Measurements from ENCODE around the gene CD101.

Gene CD101

DNA sequence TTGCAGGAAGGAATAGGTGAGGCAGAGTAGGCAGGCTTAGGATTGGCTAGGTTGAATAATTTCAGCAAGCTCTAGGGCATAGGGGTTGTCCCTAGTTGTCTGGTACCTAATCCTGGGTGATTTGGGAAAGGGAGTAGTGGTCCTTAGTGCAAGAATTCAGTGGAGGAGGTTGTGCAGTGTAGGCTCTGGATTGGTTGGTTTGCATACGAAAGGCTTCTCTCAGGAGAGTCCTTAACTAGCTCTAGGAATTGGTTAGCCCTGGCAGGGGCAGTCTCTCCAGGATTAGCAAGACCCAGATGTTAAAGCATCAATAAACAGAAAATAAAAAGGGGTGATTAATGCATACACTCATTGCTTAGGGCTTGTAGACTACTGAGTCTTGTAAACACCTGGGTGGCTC, 9.6 kb upstream of the CD101 start:
- no peak overlapping the region for H3K4me3 ChIP-seq
- H3K36me3 ChIP-seq: no peaks in the 10 kb centered on the region
- no peaks in the 10 kb centered on the region for H3K4me1 ChIP-seq
- H3K27me3 ChIP-seq: no peaks in the 10 kb centered on the region
- no peak overlapping the region for H3K27ac ChIP-seq
- no peak for DNase-seq
- no peaks in the 10 kb centered on the region for H3K9me3 ChIP-seq
- intact Hi-C loops (cut with DNase I; ENCODE audit: low total_unique reads): no loop called here
- TF ChIP-seq, protein P1, sequence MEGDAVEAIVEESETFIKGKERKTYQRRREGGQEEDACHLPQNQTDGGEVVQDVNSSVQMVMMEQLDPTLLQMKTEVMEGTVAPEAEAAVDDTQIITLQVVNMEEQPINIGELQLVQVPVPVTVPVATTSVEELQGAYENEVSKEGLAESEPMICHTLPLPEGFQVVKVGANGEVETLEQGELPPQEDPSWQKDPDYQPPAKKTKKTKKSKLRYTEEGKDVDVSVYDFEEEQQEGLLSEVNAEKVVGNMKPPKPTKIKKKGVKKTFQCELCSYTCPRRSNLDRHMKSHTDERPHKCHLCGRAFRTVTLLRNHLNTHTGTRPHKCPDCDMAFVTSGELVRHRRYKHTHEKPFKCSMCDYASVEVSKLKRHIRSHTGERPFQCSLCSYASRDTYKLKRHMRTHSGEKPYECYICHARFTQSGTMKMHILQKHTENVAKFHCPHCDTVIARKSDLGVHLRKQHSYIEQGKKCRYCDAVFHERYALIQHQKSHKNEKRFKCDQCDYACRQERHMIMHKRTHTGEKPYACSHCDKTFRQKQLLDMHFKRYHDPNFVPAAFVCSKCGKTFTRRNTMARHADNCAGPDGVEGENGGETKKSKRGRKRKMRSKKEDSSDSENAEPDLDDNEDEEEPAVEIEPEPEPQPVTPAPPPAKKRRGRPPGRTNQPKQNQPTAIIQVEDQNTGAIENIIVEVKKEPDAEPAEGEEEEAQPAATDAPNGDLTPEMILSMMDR (IDR thresholded peaks at IDR 0.05): no peak

DNA sequence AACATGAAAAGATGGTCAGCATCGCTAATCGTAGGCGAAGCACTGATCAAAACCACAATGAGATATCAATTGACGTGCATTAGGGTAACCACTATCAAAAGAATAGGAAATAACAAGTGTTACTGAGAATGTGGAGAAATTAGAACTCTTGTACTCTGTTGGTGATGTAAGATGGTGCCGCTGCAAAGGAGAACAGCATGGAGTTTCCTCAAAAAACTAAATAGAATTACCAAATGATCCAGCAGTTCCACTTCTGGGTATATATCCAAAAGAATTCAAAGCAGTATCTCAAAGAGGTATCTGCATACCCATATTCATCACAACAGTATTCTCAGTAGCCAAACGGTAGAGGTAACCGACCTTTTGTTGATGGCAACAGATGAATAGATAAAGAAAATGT, 8.3 kb upstream of the CD101 start:
- no peak for DNase-seq
- Histone ChIP-seq H3K9me3 (no peaks in the 10 kb centered on the region), H3K4me1 (no peaks in the 10 kb centered on the region), H3K4me3 (no peak overlapping the region), H3K36me3 (no peaks in the 10 kb centered on the region), H3K27ac (no peak overlapping the region), H3K27me3 (no peaks in the 10 kb centered on the region)
- TF ChIP-seq, protein P1 (IDR thresholded peaks at IDR 0.05): no peak
- intact Hi-C loops (cut with DNase I; ENCODE audit: low total_unique reads): no loop called here

DNA sequence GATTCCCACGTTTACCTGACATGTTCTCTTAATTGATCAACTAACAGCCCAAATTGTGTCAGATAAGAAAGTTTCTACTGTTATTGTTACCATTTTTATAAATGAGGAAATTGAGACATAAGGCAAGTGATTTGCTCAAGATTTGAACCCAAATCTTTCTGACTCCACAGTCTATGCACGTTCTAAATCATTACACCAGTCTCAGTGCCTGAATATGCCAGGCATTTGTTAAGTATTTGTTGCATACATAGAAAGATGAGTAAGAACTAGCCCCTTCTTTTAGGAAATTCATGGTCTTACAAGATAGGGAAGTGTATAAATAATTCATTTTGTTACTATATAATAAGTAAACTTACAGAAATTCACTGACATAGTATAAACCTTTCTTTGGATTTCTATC, 7.1 kb upstream of the CD101 start:
- no peak overlapping the region for H3K27ac ChIP-seq
- intact Hi-C loops (cut with DNase I; ENCODE audit: low total_unique reads): no loop called here
- H3K9me3 ChIP-seq: no peaks in the 10 kb centered on the region
- H3K27me3 ChIP-seq: no peaks in the 10 kb centered on the region
- H3K36me3 ChIP-seq: no peaks in the 10 kb centered on the region
- DNase-seq: no peak
- no peak overlapping the region for H3K4me3 ChIP-seq
- H3K4me1 ChIP-seq: no peaks in the 10 kb centered on the region
- TF ChIP-seq, protein P1 (IDR thresholded peaks at IDR 0.05): no peak

DNA sequence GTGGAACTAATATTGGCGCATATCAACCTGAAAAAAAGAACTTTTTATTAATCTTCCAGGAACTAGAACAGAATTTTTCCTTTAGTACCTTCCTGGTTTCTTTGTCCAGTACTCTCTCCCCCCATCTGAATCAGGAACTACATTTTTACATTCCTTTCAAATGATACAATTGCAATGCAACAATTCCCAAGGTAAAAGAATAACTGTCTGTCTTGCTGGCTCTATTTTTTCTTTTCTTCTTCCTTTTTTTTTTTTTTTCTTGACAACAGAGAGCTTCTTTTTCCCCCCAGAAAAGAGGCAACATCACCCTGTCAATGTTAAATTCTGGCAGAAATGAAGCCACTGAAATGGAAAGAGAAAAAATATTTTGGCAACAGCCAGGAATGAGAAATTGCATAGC, 4.5 kb upstream of the CD101 start:
- no peaks in the 10 kb centered on the region for H3K4me1 ChIP-seq

DNA sequence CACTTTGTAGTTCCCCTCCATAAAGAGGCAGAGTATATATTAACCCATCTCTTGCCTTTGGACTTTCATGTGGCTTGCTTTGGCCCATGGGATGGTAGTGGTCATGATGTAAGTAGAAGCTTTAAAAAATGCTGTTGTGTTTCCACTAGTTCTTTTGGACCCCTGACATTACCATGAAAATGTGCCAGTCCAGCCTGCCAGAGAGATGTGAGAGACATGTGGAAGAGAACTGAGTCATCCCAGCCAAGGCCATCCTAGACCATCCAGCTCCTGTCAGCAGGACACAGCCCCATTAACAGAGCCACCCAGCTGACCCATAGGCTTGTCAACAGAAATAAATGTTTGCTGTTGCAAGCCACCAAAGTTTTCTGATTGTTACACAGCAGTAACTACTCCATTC, 3.9 kb upstream of the CD101 start:
- H3K27ac ChIP-seq: no peak overlapping the region
- H3K9me3 ChIP-seq: no peaks in the 10 kb centered on the region
- TF ChIP-seq, protein P1 (IDR thresholded peaks at IDR 0.05): no peak

More for the DNA sequence above, 4.5 kb upstream of the CD101 start:
- TF ChIP-seq, protein P1 (IDR thresholded peaks at IDR 0.05): no peak
- Histone ChIP-seq H3K27ac (no peak overlapping the region), H3K36me3 (no peaks in the 10 kb centered on the region), H3K4me3 (no peak overlapping the region), H3K9me3 (no peaks in the 10 kb centered on the region), H3K27me3 (no peaks in the 10 kb centered on the region)
- intact Hi-C loops (cut with DNase I; ENCODE audit: low total_unique reads): no loop called here
- no peak for DNase-seq

DNA sequence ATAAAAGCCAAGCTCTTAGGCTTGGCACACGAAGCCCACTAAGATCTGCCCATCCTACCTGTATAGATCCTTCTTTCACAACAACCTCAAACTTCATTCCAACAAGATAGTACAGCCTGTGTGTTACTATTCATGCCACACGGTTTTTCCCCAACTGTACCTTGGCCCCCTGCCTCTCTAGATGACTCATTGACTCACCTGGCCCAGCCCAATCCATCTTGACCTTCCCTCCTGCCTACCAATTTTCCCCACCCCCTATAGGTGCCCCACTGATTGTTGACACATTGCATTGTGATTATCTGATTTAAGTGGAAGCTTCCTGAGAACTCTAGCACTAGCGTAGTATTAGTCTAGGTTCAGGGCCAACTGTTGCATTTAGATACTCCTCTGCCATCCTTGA, 2.0 kb upstream of the CD101 start:
- no peaks in the 10 kb centered on the region for H3K9me3 ChIP-seq
- H3K27me3 ChIP-seq: no peaks in the 10 kb centered on the region
- intact Hi-C loops (cut with DNase I; ENCODE audit: low total_unique reads): no loop called here
- DNase-seq: no peak
- no peak overlapping the region for H3K27ac ChIP-seq
- H3K4me1 ChIP-seq: no peaks in the 10 kb centered on the region
- no peaks in the 10 kb centered on the region for H3K36me3 ChIP-seq
- no peak overlapping the region for H3K4me3 ChIP-seq
- TF ChIP-seq, protein P1 (IDR thresholded peaks at IDR 0.05): no peak

More for the DNA sequence above, 3.9 kb upstream of the CD101 start:
- intact Hi-C loops (cut with DNase I; ENCODE audit: low total_unique reads): no loop called here
- DNase-seq: no peak
- H3K27me3 ChIP-seq: no peaks in the 10 kb centered on the region
- no peak overlapping the region for H3K4me3 ChIP-seq
- H3K4me1 ChIP-seq: no peaks in the 10 kb centered on the region
- no peaks in the 10 kb centered on the region for H3K36me3 ChIP-seq
